Keratinocyte (primary cell): ENCODE data around the gene CHN2. TPM values are rescaled to one million over a fixed set of nuclear protein-coding genes. Genes with fewer than 3 reads are reported as not detected.

Experiments
- DNase-seq: peaks from one replicate; pipeline ENCODE4 v3.0.0-alpha.2; 2011; ENCODE audit warnings: low read depth, missing footprints, low spot score
- FAIRE-seq: peaks from 2 replicates; lab custom pipeline; 2011; peaks lifted over from hg19 to GRCh38; lab: Jason Lieb, UNC
- H2AFZ ChIP-seq: 2 replicates; pipeline ENCODE4 v1.6.0; 2012; ENCODE audit warnings: low read length, control low read depth, inconsistent platforms; ENCODE audit not compliant: control insufficient read depth
- H3K27ac ChIP-seq: 2 replicates; pipeline ENCODE4 v1.5.1; 2011; ENCODE audit warnings: low read length; ENCODE audit not compliant: control insufficient read depth, insufficient read depth
- H3K27me3 ChIP-seq: 3 replicates; pipeline ENCODE4 v1.6.0; 2011; ENCODE audit warnings: low read length; ENCODE audit not compliant: control insufficient read depth, insufficient read depth; ENCODE audit errors: extremely low read depth
- H3K36me3 ChIP-seq, 2 experiments: 2 replicates in 1 of 2; 3 replicates in 1 of 2; pipeline ENCODE4 v1.5.1; 2011; ENCODE audit warnings: low read length in 2 of 2, mild to moderate bottlenecking in 1 of 2; ENCODE audit not compliant: control insufficient read depth in 2 of 2, insufficient read depth in 2 of 2; ENCODE audit errors: extremely low read depth in 1 of 2
- H3K4me1 ChIP-seq: 3 replicates; pipeline ENCODE4 v1.5.1; 2011; ENCODE audit warnings: low read length; ENCODE audit not compliant: control insufficient read depth, insufficient read depth; ENCODE audit errors: extremely low read depth
- H3K4me2 ChIP-seq: 3 replicates; pipeline ENCODE4 v1.6.0; 2011; ENCODE audit warnings: low read depth, low read length; ENCODE audit not compliant: control insufficient read depth, insufficient read depth; ENCODE audit errors: extremely low read depth
- H3K4me3 ChIP-seq, 3 experiments: fragments of 200-600 bp in 1 of 3; sonication (generic) in 1 of 3; 2 replicates in 2 of 3; 3 replicates in 1 of 3; pipeline ENCODE4 v1.5.1; 2011 to 2016; ENCODE audit warnings: low read length in 3 of 3, mild to moderate bottlenecking in 3 of 3, control low read depth in 2 of 3, inconsistent platforms in 1 of 3, low read depth in 1 of 3, mixed read lengths in 1 of 3, mixed run types in 1 of 3, moderate library complexity in 1 of 3; ENCODE audit not compliant: control insufficient read depth in 2 of 3, insufficient read depth in 2 of 3; ENCODE audit errors: extremely low read depth in 1 of 3
- H3K79me2 ChIP-seq: 2 replicates; pipeline ENCODE4 v1.6.0; 2012; ENCODE audit warnings: low read length; ENCODE audit not compliant: control insufficient read depth, insufficient read depth
- H3K9ac ChIP-seq: 3 replicates; pipeline ENCODE4 v1.6.0; 2011; ENCODE audit warnings: low read length; ENCODE audit not compliant: control insufficient read depth, insufficient read depth; ENCODE audit errors: extremely low read depth
- H3K9me1 ChIP-seq: 3 replicates; pipeline ENCODE4 v1.6.0; 2011; ENCODE audit warnings: low read length; ENCODE audit not compliant: control insufficient read depth, insufficient read depth; ENCODE audit errors: extremely low read depth
- H3K9me3 ChIP-seq: 2 replicates; pipeline ENCODE4 v1.5.1; 2012; ENCODE audit warnings: low read depth, low read length; ENCODE audit not compliant: control insufficient read depth
- H4K20me1 ChIP-seq: 3 replicates; pipeline ENCODE4 v1.6.0; 2011; ENCODE audit warnings: low read length; ENCODE audit not compliant: control insufficient read depth, insufficient read depth; ENCODE audit errors: extremely low read depth
- EZH2 ChIP-seq: IDR thresholded peaks from one replicate; pipeline ENCODE4 v1.6.1; 2012; ENCODE audit warnings: inconsistent platforms, mild to moderate bottlenecking, low read length, moderate library complexity
- dilution Hi-C: fragments of 300-500 bp; cut with MboI; formaldehyde crosslinking; loops from one replicate; pipeline ENCODE4 v1.7.0; 2020; ENCODE audit warnings: low sequenced_read_pairs; ENCODE audit not compliant: extremely low pct_ligation_motif_present
- polyA plus RNA-seq, 5 experiments: library from polyadenylated mRNA; depleted of rRNA in 3 of 5; stranded (reverse) in 3 of 5; stranded (forward) in 1 of 5; unstranded in 1 of 5; fragments of >200 nt; gene quantifications; 1 replicate in 1 of 5; 2 replicates in 3 of 5; 3 replicates in 1 of 5; pipeline versions ENCODE4 v1.2.1 to v1.2.3, GENCODE V29; 2011 to 2012; ENCODE audit warnings: missing spikeins in 2 of 5, low read depth in 1 of 5, low replicate concordance in 1 of 5
- TF ChIP-seq, protein P1 (sequence below), 3 experiments: IDR thresholded peaks in 1 of 3; conservative IDR thresholded peaks in 1 of 3; optimal IDR thresholded peaks in 1 of 3; 2 replicates in 2 of 3; 3 replicates in 1 of 3; pipeline versions ENCODE3 to v1.5.1; 2011; ENCODE audit warnings: low read length in 3 of 3, mild to moderate bottlenecking in 3 of 3, moderate library complexity in 2 of 3, control low read depth in 1 of 3, inconsistent platforms in 1 of 3; ENCODE audit not compliant: insufficient read depth in 2 of 3; ENCODE audit errors: extremely low read depth in 1 of 3

The CHN2 gene
- polyA plus RNA-seq, 1 donor (not counting 4 experiments of a cell fraction or from before 2014, with no cell fraction given) = 1.8 TPM

DNA sequence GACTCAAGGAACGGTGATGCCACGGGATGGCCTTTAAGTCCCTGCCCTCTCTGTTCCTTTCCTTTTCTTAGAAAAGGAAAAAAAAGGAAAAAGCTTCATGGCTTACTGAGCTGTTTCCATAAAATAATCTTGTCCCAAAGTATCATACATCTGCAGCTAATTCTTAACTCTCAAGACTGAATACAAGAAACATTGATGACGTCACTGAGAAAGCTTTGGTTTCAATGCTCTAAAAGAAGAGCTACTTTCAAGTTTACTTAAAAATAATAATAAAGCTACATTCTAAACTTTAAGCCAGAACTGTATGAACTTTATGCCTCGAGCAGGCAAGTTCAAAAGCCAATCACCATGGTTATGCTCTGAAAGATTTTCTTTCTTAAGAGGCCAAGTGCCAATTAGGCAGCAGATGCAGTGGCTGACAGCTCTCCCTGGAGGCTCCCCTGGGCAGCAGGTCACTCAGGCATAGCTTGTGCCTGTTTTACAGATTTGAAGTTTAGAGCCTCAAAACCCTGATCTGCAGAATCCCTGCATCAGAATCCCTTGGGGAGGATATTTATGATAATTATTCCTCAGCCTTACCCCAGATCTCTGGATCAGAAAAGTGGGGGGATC lies 165.0 kb downstream of the CHN2 start:
- Histone ChIP-seq H3K79me2 (no peaks in the 10 kb centered on the region), H3K9me1 (no peaks in the 10 kb centered on the region), H3K9ac (no peak overlapping the region), H3K4me3 (no peak overlapping the region), H3K4me1 (peaks cover 9% of the 10 kb centered on the region), H3K4me2 (no peak overlapping the region), H2AFZ (no peak overlapping the region), H3K9me3 (no peaks in the 10 kb centered on the region), H3K27ac (no peak overlapping the region), H3K27me3 (no peaks in the 10 kb centered on the region), H4K20me1 (no peaks in the 10 kb centered on the region), H3K36me3 (no peaks in the 10 kb centered on the region)
- dilution Hi-C loops = no loop called here
- no peak for FAIRE-seq
- TF ChIP-seq, protein P1, sequence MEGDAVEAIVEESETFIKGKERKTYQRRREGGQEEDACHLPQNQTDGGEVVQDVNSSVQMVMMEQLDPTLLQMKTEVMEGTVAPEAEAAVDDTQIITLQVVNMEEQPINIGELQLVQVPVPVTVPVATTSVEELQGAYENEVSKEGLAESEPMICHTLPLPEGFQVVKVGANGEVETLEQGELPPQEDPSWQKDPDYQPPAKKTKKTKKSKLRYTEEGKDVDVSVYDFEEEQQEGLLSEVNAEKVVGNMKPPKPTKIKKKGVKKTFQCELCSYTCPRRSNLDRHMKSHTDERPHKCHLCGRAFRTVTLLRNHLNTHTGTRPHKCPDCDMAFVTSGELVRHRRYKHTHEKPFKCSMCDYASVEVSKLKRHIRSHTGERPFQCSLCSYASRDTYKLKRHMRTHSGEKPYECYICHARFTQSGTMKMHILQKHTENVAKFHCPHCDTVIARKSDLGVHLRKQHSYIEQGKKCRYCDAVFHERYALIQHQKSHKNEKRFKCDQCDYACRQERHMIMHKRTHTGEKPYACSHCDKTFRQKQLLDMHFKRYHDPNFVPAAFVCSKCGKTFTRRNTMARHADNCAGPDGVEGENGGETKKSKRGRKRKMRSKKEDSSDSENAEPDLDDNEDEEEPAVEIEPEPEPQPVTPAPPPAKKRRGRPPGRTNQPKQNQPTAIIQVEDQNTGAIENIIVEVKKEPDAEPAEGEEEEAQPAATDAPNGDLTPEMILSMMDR (optimal IDR thresholded peaks at IDR 0.05 in 1 of 3, IDR thresholded peaks at IDR 0.05 in 1 of 3, conservative IDR thresholded peaks at IDR 0.05 in 1 of 3; ENCODE audit: extremely low read depth in 1 of 3, insufficient read depth in 2 of 3, low read length in 3 of 3) = no peak
- TF ChIP-seq EZH2 = no peak
- no peak for DNase-seq

DNA sequence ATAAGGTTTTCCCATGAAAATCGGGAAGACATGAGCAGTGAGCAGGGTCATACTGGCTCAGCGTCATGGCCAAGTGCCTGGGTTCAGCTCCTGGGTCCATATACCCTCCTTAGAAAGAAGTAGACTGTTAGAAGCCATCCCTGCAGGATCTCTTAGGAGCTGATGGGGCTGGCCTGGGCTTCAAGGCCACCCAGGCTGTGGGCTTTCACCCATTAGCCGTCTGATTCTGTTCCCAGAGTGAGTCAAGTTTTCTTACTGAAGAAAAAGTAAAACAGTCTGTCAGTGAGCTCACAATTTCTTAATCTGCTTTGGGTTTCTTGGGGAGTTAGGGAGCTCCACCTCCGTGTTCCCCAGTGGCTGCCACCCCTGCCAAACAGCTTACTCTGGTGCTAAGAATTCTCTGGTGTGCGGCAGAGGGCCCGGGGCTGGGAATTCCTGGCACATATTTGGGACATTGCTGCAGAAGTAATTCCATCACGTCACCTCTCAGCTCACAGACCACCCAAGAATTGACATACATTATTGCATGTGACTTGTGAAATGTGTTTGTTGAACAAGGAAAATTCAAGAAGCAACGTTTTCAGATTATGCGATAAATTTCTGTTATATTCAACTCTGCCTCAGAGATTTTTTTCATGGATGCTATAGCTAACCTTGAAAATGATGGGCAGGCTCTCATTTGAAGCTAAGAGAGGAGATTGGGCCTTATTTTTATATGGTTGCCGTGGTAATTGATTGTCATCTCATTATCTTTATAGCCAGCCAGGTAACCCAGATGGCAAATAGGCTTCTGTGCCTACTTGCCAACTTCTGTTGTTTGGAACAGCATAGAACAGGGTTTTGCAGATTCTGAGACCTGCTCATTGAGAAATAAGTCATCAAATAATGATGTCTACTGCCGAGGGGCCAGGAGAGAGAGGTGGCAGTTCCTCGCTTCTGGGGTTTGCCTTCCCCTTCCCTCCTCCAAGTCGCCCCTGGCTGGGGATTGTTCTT lies 166.4 kb downstream of the CHN2 start:
- Histone ChIP-seq H3K36me3 (no peaks in the 10 kb centered on the region), H3K9me1 (no peaks in the 10 kb centered on the region), H3K27me3 (no peaks in the 10 kb centered on the region), H3K27ac (no peak overlapping the region), H3K4me1 (peaks cover 9% of the 10 kb centered on the region), H3K79me2 (no peaks in the 10 kb centered on the region), H3K4me2 (no peak overlapping the region), H3K9ac (no peak overlapping the region), H4K20me1 (no peaks in the 10 kb centered on the region), H3K4me3 (no peak overlapping the region), H2AFZ (no peak overlapping the region), H3K9me3 (no peaks in the 10 kb centered on the region)
- DNase-seq (no peak), FAIRE-seq (no peak)
- TF ChIP-seq, protein P1 (optimal IDR thresholded peaks at IDR 0.05 in 1 of 3, IDR thresholded peaks at IDR 0.05 in 1 of 3, conservative IDR thresholded peaks at IDR 0.05 in 1 of 3; ENCODE audit: extremely low read depth in 1 of 3, insufficient read depth in 2 of 3, low read length in 3 of 3) = no peak
- no peak for TF ChIP-seq EZH2
- dilution Hi-C loops = no loop called here
